NCI-H2171 (cell line): Measurements from ENCODE around the gene SLC9C2.
"Not testable (repeated sequence)": the region's sequence is repeated elsewhere in the genome, so short reads cannot be mapped to it uniquely, and the experiment has no call there.

Experiments used
- DNase-seq: peaks from one replicate; lab custom pipeline; 2025; lab: John Stamatoyannopoulos, UW

SLC9C2 gene

GRCh38 chr1:173603056-173603591, at the start of gene SLC9C2:
Gene SLC9C2, minus strand, starts transcription at chr1:173603072. Its CDS starts 1,296 bp downstream, at chr1:173601776.
- no peak for DNase-seq

- no peak for DNase-seq
These were observed 46.2 kb upstream of the SLC9C2 start for GRCh38 chr1:173648880-173649605.

GRCh38 chr1:173646656-173647055, 43.8 kb upstream of the SLC9C2 start:
- no peak for DNase-seq

DNA sequence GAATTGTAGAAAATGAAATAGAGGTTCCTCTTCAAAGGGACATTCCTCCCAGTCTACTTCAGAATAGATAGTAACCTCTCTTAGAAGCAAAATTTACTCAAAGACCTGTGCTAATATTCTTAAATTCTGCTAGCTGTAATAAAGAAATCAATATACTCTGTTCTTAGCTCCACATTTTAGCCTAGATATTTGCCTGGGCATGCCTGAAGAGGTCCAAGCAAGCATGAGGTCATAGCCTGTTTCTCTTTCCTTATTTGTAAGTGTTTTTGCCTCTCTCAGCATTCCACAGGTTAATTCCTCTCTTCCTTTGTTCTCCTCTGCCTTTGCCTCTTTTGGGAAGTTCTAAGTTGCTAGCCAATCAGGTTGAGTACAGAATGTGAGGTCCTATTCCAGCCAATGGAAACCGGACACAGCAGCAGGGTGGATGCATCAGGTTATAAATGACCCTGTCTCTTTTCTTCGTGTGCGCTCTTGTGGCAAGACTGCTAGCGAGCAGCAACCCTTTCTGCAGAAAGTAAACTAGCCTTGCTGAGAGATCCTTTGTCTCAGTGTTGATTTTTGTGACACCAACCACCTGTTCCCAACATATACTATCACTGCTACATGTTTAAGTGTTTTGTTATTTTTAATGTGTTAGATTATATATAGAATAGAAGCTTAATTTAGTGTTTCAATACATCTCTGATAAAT, 39.7 kb upstream of the SLC9C2 start:
- DNase-seq, result not testable (repeated sequence)

DNA sequence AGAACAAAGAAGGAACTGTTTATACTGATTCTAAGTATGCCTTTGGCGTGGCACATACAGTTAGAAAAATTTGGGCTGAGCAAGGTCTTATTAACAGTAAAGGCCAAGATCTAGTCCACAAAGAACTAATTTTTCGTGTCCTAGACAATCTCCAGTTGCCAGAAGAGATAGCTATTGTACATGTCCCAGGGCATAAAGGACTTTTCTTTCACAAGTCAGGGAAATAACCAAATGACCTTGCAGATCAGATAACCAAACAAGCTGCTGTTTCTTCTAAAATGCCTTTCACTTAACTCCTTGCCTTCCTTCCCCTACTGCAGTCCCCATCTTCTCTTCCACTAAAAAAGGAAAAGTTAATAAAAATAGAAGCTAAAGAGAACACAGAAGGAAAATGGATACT, 36.2 kb upstream of the SLC9C2 start:
- DNase-seq, result no peak

GRCh38 chr1:173638043-173639021, 35.5 kb upstream of the SLC9C2 start:
- no peak for DNase-seq

- DNase-seq, result not testable (repeated sequence)
These were observed 34.6 kb upstream of the SLC9C2 start for GRCh38 chr1:173637236-173638042.

DNA sequence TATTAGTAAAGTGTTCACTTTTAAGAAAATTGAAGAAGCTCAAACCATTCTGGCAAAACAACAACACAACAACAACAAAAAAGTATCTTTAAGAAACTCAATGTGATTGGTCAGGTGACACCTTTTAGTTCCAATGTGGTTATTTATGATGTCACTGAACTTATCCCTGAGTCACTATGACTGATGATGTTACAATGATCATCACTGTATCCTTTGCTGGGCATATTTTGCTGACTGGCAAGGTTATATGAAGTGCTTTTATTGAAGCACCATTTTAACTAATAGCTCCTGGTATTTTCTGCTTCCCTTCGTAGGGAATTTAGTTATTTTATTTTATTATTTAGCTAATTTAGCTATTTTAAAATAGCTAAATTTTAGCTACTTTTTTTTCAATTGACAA, 32.2 kb upstream of the SLC9C2 start, which contains the start of gene TEX50:
TSS of gene TEX50 (plus strand) at position 223 of the 400 bp plus-strand sequence. CDS start 184 bp downstream, outside the sequence.
- DNase-seq, result no peak

DNA sequence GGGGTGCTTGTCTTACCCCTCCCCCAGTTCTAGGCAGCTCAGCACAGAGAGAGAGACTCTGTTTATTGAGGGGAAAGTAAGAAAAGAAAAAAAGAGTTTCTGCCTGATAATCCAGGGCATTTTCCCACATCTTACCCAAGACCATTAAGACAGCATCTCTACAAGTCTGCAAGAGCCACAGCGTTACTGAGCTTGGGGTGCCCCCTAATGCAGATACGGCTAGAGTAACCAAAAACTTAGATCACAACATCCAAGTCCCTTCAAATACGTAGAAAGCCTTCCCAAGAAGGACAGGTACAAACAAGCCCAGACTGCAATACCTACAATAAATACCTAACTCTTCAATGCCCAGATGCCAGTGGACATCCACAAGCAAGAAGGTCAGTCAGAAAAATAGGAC, 26.0 kb upstream of the SLC9C2 start:
- no peak for DNase-seq

DNA sequence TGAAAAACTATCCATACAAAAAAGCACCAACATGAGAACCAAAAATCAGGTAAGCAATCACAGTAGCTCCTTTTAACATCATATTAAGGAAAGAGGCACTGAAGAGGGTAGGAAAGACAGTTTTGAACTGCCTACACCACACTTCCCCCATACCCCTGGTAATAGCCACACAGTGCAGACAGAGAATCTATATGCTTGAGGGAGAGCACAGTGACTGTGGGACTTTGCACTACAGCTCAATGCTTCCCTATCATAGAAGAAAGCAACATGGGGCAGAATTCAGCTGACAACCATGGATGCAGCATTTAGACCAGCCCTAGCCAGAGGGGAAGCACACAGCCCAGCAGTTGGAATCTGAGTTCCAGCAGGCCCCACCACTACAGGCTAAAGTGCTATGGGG, 24.4 kb upstream of the SLC9C2 start:
- DNase-seq, result no peak

DNA sequence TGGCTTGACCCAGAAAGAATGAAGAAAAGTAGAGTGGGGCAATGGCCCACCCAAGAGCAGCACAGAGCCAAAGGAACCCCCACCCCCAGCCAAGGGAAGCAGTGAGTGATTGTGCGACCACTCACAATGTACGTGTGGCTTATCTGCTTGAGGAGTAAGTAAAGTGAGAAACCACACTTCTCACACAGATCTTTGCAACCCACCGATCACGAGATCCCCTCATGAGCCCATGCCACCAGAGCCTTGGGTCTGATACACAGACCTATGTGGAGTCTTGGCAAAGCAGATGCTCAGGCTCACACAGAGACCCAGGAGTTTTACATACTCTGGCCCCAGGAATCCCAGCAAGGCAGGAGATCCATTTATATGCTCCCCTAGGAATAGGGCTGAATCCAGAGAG, 14.0 kb upstream of the SLC9C2 start:
- DNase-seq, result no peak

DNA sequence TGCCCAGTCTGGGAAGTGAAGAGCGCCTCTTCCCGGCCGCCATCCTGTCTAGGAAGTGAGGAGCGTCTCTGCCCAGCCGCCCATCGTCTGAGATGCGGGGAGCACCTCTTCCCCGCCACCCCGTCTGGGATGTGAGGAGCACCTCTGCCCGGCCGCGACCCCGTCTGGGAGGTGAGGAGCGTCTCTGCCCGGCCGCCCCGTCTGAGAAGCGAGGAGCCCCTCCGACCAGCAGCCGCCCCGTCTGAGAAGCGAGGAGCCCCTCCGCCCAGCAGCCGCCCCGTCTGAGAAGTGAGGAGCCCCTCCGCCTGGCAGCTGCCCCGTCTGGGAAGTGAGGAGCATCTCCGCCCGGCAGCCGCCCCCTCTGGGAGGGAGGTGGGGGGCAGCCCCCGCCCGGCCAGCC, 10.2 kb upstream of the SLC9C2 start:
- DNase-seq, result not testable (repeated sequence)

- no peak for DNase-seq
These were observed 5.8 kb upstream of the SLC9C2 start for GRCh38 chr1:173608503-173609216.

GRCh38 chr1:173601588-173601987, 1.3 kb downstream of the SLC9C2 start:
- DNase-seq, result no peak

- no peak for DNase-seq
These were observed 6.6 kb downstream of the SLC9C2 start for GRCh38 chr1:173596097-173596825.

- not testable (repeated sequence) for DNase-seq
These were observed 11.7 kb downstream of the SLC9C2 start for GRCh38 chr1:173591138-173591537.

- no peak for DNase-seq
These were observed 12.3 kb downstream of the SLC9C2 start for GRCh38 chr1:173590557-173590956.

GRCh38 chr1:173581383-173582079, 21.3 kb downstream of the SLC9C2 start:
- no peak for DNase-seq

- no peak for DNase-seq
These were observed 22.2 kb downstream of the SLC9C2 start for GRCh38 chr1:173580658-173581057.
